Natural killer cell (primary cell): ENCODE results near the gene FASTK. TPM values are rescaled to one million over a fixed set of nuclear protein-coding genes. Genes with fewer than 3 reads are reported as not detected.

Experiments used
- ATAC-seq, 3 donors: fragments of 150-1000 bp in 2 of 3; fragments of 200-7000 bp in 1 of 3; cut with Tn5 transposase; 1 replicate in 1 of 3; 2 replicates in 2 of 3; pipeline ENCODE4 v1.10.0; 2021; ENCODE audit warnings: mild to moderate bottlenecking in 2 of 3, moderate library complexity in 2 of 3
- DNase-seq, 2 donors: peaks; one replicate each; pipeline versions ENCODE4 v3.0.0 to v3.0.0-alpha.2; 2013 to 2021; ENCODE audit warnings: mixed read lengths in 1 of 2
- H3K27ac ChIP-seq: one replicate; pipeline ENCODE4 v1.5.1; 2013; ENCODE audit warnings: mild to moderate bottlenecking, low read length
- H3K27me3 ChIP-seq: one replicate; pipeline ENCODE4 v1.6.1; 2013; ENCODE audit warnings: low read length; ENCODE audit not compliant: control insufficient read depth, insufficient read depth
- H3K36me3 ChIP-seq: one replicate; pipeline ENCODE4 v1.6.1; 2013; ENCODE audit warnings: low read length; ENCODE audit not compliant: control insufficient read depth, insufficient read depth
- H3K4me1 ChIP-seq: one replicate; pipeline ENCODE4 v1.6.1; 2013; ENCODE audit warnings: low read length; ENCODE audit not compliant: control insufficient read depth, insufficient read depth
- H3K4me3 ChIP-seq: one replicate; pipeline ENCODE4 v1.5.1; 2013; ENCODE audit warnings: low read length
- H3K9me3 ChIP-seq: one replicate; pipeline ENCODE4 v1.6.1; 2013; ENCODE audit warnings: low read length; ENCODE audit not compliant: control insufficient read depth, insufficient read depth
- H3K27ac Mint-ChIP-seq, 2 donors: one replicate each; pipeline ENCODE4 v1.8.0; 2022; ENCODE audit warnings: mild to moderate bottlenecking in 2 of 2, mixed read lengths in 2 of 2, moderate library complexity in 1 of 2
- H3K27me3 Mint-ChIP-seq, 2 donors: one replicate each; pipeline ENCODE4 v1.8.0; 2022; ENCODE audit warnings: low read depth in 2 of 2, mixed read lengths in 2 of 2
- H3K36me3 Mint-ChIP-seq: one replicate; pipeline ENCODE4 v1.8.0; 2022; ENCODE audit warnings: mixed read lengths
- H3K4me1 Mint-ChIP-seq, 2 donors: one replicate each; pipeline ENCODE4 v1.8.0; 2022; ENCODE audit warnings: mixed read lengths in 2 of 2
- H3K4me3 Mint-ChIP-seq: one replicate; pipeline ENCODE4 v1.8.0; 2022; ENCODE audit warnings: mild to moderate bottlenecking, moderate library complexity, mixed read lengths
- H3K9me3 Mint-ChIP-seq, 2 donors: one replicate each; pipeline ENCODE4 v1.8.0; 2022; ENCODE audit warnings: mixed read lengths in 2 of 2
- whole genome bisulfite sequencing: methylation state at CpG from one replicate; pipeline ENCODE4 v1.1.7; 2013; ENCODE audit warnings: missing lambda C conversion rate; ENCODE audit not compliant: insufficient coverage; 5-methylcytosine and 5-hydroxymethylcytosine counted together
- intact Hi-C: fragments of 100-400 bp; cut with micrococcal nuclease; formaldehyde crosslinking; loops from one replicate; pipeline ENCODE4 v1.14.2; 2022
- total RNA-seq, 4 donors: library from RNA; stranded (reverse); fragments of 120-200 nt in 1 of 4; gene quantifications; one replicate each; pipeline versions ENCODE4 v1.2.3 to v1.2.4, GENCODE V29; 2013 to 2022
- TF ChIP-seq, protein P1 (sequence below): fragments of 200-600 bp; IDR thresholded peaks from one replicate; pipeline ENCODE4 v1.8.0; 2022; ENCODE audit warnings: antibody characterized with exemption

Gene FASTK
- total RNA-seq, 3 donors from 2014 or later (not counting 1 experiment from before 2014, with no cell fraction given) = 72.8 to 89.4 (median 85.2) TPM

GRCh38 chr7:151128716-151129115 lies 48.1 kb upstream of the FASTK start:
- Mint-ChIP-seq H3K9me3 (no peaks in the 10 kb centered on the region), H3K27ac (no peak overlapping the region), H3K36me3 (no peaks in the 10 kb centered on the region), H3K4me3 (no peak overlapping the region), H3K4me1 (no peaks in the 10 kb centered on the region), H3K27me3 (no peaks in the 10 kb centered on the region)
- ATAC-seq (no peak), DNase-seq (no peak)
- H3K27ac ChIP-seq = no peak overlapping the region
- H3K27me3 ChIP-seq = no peaks in the 10 kb centered on the region
- intact Hi-C loops = no loop called here
- no peaks in the 10 kb centered on the region for H3K9me3 ChIP-seq
- TF ChIP-seq, protein P1, sequence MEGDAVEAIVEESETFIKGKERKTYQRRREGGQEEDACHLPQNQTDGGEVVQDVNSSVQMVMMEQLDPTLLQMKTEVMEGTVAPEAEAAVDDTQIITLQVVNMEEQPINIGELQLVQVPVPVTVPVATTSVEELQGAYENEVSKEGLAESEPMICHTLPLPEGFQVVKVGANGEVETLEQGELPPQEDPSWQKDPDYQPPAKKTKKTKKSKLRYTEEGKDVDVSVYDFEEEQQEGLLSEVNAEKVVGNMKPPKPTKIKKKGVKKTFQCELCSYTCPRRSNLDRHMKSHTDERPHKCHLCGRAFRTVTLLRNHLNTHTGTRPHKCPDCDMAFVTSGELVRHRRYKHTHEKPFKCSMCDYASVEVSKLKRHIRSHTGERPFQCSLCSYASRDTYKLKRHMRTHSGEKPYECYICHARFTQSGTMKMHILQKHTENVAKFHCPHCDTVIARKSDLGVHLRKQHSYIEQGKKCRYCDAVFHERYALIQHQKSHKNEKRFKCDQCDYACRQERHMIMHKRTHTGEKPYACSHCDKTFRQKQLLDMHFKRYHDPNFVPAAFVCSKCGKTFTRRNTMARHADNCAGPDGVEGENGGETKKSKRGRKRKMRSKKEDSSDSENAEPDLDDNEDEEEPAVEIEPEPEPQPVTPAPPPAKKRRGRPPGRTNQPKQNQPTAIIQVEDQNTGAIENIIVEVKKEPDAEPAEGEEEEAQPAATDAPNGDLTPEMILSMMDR = no peak
- H3K36me3 ChIP-seq = peaks cover 7% of the 10 kb centered on the region
- no peaks in the 10 kb centered on the region for H3K4me1 ChIP-seq
- 78% methylated on average over 7 of the region's 8 CpGs for WGBS
- H3K4me3 ChIP-seq = no peak overlapping the region

- no peak overlapping the region for H3K27ac ChIP-seq
- Mint-ChIP-seq H3K36me3 (no peaks in the 10 kb centered on the region), H3K4me3 (no peak overlapping the region), H3K4me1 (no peaks in the 10 kb centered on the region), H3K27me3 (no peaks in the 10 kb centered on the region), H3K27ac (no peak overlapping the region), H3K9me3 (no peaks in the 10 kb centered on the region)
- H3K4me1 ChIP-seq = no peaks in the 10 kb centered on the region
- 80% methylated on average over 14 of the region's 14 CpGs for WGBS
- H3K27me3 ChIP-seq = no peaks in the 10 kb centered on the region
- intact Hi-C loops = no loop called here
- peaks cover 7% of the 10 kb centered on the region for H3K36me3 ChIP-seq
- no peaks in the 10 kb centered on the region for H3K9me3 ChIP-seq
- no peak overlapping the region for H3K4me3 ChIP-seq
- ATAC-seq = no peak
- TF ChIP-seq, protein P1 = no peak
- no peak for DNase-seq
Measured at GRCh38 chr7:151128144-151128543, 47.5 kb upstream of the FASTK start.

DNA sequence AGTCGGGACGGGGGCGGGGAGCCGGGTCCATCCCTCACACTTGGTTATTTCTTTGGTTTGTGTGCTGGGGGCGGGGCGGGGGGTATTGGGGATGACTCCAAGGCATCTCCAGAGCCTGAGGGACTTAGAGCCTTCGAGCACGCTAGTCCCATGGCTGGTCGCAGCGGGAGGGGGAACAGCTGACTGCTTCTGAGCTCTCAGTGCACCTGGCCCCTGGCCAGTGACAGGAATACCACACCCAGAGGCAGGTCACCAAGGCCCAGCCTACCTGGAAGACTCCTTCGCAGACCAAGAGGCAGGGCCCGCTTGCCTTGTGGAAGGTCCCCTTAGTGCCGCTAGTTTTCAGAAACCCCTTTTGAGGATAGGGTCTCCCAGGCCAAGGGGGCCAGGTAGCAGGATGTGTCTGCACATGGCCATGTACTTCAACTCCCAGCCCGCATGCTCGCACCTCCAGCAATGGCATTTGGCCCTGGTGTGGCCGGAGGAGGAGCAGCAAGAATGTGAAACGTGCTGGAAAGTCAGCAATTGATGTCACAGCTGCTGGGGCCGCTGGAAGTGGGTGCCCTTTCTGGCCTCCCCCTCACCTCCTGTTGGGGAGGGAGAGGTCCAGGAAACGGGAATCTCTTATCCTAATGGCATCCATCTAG lies 46.0 kb upstream of the FASTK start:
- no peaks in the 10 kb centered on the region for H3K27me3 ChIP-seq
- H3K4me3 Mint-ChIP-seq = no peak overlapping the region

More for the DNA sequence above, 46.0 kb upstream of the FASTK start:
- WGBS = 95% methylated on average over 18 of the region's 19 CpGs
- Histone ChIP-seq H3K36me3 (peaks cover 7% of the 10 kb centered on the region), H3K27ac (no peak overlapping the region), H3K4me1 (no peaks in the 10 kb centered on the region), H3K4me3 (no peak overlapping the region), H3K9me3 (no peaks in the 10 kb centered on the region)
- TF ChIP-seq, protein P1 = no peak
- Mint-ChIP-seq H3K27me3 (no peaks in the 10 kb centered on the region), H3K9me3 (no peaks in the 10 kb centered on the region), H3K36me3 (no peaks in the 10 kb centered on the region), H3K4me1 (peaks cover 0 to 3% of the 10 kb centered on the region in 2 donors), H3K27ac (no peak overlapping the region)
- ATAC-seq (no peak), DNase-seq (no peak)
- intact Hi-C loops = no loop called here
